ENCODE results near the gene EI24.

EI24 gene

DNA sequence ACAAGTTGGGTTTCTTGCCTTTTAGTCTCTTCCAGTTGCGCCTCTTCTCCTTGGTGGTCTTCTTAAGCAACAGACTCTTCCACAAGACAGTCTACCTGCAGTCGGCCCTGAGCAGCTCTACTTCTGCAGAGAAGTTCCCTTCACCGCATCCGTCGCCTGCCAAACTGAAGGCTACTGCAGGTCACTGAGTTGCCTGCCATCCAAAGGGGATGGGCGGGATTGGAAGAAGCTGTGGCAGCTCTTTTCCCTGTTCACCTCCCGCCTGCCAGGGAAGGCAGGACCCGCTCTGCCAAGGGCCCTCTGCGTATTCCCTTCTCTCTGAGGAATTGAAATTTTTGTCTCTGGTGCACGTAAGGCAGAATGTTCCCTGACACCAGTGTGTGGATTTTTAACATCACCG, 14.2 kb downstream of the EI24 start:
- no peak for DNase-seq

DNA sequence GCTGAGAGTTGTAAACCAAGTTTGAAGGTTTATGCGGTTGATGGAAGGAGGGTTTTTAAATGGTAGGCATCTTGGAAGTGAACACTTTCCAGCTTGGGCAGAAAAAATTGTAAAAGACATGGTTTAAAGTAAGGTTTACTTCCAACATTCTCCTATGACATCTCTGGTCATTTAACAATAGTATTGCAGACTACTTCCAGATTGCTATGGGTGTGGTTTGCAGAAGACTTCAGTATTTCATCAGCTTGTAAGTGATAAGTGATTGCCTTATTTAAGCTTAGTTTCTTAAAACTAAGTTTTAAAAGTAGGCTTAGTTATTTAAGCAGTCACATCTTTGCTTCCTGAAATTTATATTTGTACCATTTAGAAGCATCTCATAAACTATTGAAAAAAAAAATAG, 16.2 kb downstream of the EI24 start:
- no peak for DNase-seq

DNA sequence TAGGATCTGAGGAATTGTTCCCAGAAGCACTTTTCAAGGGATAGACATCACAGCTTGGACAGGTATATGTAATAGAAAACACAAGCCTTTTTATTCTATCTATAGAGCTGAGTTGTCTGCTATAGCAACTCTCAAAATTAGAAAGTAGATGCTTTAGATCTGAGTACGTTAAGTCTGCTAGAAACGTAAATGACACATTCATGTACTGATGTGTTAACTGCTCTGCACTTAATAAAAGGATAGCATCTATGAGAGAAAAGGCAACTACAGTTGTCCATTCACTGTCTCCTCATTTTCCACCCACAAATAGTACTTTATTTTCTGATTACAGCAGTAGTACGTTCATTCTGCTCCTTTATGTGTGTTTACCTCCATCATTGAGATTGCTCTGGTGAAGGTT, 17.3 kb downstream of the EI24 start:
- no peak for DNase-seq

DNA sequence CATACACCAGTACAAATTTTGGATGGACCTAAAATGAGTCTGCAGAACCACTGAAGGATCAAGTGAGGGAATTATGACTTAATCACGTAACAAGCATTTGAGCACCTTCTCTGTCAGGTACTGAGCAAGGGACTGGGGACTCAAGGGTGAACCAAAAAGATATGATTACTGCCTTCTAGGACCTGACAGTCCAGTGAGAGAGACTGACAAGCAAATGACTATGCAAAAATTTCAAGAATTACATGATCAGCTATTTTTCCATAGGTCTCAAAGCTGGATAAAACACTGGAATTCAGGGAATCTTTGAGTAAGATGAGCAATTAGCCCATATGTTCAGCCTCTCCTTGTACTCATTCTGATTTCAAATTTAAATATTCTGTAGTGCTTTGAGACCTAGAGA, 18.2 kb downstream of the EI24 start:
- DNase-seq = no peak

DNA sequence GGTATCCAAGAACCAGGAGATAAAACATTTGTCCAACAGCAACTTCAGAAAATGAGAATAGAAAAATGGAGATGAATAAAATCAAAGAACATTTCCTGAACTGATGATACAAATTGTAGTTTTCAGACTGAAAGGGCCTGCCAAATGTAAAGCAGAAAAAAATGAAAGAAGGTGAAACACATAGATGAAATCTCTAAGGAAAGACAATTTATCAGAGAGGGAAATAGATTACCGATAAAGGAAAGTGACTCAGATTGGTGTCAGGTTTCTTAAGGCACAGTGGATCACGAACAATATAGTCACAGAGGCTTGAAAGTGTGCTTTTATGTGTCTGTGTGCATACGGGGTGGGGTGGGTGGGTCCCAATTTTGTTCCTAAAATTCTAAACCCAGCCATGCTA, 19.2 kb downstream of the EI24 start:
- DNase-seq = no peak

DNA sequence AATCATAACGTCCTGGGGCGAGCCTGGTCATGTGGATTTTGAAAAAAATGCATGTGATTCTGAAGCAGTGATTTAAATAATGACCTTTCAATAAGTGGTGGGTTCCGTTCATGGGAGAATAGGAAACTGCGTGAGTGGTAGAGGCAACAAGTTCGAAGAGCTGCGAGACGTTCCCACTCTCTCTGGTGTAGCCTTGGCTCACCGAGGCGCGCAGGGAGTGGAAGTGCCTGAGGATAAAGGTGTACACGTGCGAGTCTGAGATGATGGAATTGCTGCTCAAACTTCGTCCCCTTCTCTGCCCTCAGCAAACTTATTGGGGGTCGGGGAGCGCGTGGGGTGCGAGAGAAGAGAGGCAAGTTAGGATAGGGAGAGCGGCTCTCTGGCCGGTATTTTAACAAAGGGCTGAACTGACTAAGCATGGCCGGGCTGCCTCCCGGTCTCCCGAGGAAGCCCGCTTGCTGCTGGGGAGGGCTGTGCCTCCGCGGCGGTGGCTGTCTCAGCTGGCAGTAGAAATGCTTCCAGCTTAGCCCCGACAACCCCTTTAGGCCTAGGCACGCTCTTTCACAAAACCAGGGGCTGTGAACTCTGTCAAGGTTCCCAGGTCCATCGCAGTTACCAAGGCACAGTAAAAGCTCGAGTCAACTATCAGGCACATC, 22.5 kb downstream of the EI24 start:
- DNase-seq = no peak

DNA sequence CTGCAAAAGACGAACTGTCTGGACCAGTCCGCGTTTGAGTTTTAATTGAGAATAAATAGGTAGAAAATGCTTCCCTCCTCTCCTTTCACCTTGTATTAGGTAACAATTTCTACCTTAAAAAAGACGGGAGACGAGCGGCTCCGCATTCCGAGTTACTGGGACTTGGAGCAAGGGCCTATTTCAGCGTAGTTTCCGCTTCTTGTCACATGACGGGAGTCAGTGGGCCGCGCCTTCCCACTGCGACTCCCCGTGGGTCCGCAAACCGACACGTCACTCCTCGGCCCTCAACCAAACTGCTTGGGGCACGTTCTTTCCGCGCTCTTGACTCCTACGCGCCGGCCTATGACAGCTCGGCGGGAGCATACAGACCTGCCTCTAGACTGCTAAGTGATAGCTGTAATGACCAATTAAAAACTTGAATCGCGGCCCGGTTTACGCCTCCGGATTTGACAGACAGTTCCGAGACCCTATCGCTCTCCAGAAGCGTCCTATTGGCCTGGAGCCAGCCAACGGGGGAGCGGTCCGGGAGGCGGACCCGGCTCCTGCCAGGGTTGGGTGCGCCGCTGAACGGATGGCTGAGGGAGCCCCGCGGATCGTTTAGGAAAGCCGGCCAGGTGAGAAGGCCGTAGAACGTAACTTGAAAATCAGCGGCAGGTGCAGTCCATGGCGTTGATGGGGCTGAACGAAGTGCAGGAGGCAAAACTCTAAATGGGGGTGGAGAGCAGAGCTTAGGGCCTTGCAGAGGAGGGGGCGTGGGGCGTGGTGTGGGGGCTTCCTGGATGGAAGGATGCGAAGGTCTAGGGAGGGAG, 23.2 kb downstream of the EI24 start, which contains the start of gene STT3A:
Gene STT3A (plus strand): TSS at position 548 of the 809 bp plus-strand sequence. CDS start 3,064 bp downstream, outside the sequence.
- DNase-seq = peak; percentile 99

DNA sequence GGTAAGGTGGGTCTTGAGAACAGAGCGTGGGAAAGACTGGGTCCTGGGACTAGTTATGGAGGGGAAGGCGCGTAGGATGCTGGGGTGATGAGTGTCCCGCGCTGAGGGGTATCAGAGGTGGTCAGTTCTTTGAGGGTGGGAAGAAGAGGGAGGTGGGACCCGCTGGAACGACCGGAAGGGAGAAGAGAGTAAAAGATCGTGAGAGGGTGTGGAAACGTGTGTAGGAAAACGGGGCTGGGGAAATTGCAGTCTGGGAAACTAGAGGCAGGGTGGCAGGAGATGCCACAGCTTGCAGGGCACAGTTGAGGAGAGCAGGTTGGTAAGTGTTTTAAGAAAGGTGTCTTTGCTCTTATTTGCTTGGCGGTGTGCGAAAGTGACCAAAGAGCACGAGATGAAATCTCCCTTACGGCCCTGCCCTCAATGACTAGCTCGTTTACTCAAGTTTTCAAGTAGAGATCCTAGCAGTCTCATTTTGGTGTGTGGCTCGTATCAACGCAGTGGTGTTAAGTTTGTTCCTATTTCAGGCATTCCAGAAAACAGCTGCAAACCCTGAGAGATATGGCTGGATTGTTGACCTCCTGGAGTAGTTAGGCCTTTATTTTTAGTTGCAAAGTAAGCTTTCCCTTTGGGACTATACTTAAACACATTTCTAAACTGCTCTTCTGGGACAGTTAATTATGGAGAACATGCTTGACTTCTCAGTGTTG, 24.0 kb downstream of the EI24 start:
- DNase-seq = no peak

DNA sequence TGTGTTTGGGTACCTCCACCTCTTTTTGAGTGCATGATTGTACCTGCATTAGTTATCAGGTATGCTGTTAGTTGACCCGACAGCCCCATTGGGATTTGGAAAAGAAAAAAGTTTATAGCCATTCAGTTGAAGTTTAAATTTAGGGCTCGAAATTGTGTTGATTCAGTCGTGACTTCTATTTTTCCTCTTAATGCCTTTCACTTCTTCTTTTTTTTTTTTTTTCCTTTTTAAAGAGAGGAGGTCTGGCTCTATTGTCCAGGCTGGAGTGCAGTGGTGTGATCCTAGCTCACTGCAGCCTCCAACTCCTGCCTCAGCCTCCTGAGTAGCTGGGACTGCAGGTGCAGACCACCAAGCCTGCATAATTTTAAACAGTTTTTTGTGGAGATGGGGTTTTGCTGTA, 25.7 kb downstream of the EI24 start:
- no peak for DNase-seq

DNA sequence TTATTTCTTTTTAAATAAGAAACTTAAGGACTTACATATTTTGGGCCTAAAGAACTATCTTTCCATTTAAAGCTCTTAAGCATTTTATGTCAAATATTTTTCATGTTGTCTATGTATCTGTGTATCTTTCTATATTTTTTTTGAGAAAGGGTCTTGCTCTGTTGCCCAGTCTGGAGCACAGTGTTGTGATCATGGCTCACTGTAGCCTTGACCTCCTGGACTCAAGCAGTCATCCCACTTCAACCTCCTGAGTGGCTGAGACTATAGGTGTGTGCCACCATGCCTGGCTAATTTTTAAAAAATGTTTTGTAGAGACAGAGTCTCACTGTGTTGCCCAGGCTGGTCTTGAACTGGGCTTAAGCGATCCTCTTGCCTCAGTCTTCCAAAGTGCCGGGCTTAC, 31.4 kb downstream of the EI24 start:
- DNase-seq = no peak

DNA sequence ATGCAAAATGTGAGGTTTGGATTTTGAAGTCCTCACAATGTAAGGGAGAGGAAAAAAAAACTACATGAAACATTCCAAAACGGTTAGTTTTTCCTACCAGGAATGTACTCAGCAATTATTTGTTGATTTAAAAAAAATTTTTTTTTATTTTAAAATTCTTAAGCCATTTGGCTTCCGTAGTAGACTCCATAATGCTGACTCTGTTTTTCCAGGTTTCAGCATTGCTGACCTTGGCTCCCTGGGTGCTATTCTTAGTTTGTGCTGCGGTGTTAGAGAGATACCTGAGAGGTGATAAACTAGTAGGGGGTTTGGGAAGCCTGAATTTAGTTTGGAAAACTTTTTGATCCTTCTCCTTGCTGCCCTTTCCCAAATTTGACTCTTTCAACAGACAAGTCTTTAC, 33.9 kb downstream of the EI24 start:
- DNase-seq = no peak

DNA sequence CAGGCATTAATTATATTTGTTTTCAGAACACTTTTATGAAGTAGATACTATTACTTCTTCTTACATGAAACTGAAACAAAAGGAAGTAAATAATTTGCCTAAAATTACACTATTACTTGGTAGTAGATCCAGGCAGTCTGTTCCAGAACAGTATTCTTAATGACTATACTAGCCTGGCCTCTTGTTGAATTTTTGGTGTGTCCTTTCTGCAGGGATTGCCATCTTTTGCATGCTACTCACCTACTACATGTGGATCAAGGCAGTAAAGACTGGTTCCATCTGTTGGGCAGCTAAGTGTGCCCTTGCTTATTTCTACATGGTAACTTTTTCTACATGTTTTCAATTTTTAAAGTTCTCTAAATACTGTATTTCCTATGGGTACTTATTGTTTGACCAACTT, 36.1 kb downstream of the EI24 start:
- DNase-seq = no peak

DNA sequence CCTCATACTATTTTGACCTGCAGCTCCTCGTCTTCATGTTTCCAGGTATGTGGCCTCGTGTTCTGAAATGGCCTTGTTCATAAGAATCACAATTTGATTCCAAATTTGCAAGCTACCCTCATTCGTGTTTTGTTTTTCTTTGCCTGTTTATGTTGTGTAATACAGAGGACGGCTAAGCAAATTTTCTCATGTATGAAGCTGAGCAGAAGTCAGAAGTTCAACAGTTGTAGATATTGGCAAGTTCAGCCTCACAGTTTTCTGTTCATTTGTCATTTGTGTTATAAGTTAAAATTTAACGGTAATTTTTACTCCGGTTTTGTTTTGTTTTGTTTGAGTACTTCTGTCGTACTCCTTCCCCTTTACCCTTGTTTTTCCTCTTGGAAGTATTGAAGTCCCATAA, 40.3 kb downstream of the EI24 start:
- DNase-seq = no peak

DNA sequence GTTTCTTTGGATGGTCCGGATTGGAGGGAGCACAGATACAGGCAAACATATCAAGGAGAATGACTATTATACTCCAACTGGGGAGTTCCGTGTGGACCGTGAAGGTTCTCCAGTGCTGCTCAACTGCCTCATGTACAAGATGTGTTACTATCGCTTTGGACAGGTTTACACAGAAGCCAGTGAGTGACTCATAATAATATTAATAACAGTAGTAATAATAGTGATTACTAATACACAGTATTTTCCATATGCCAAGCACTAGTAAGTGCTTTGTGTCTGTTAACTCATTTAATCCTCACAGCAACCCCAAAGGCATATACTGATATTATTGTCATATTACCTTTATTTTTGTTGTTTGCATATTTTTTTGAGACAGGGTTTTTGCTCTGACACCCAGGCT, 49.1 kb downstream of the EI24 start:
- DNase-seq = no peak

DNA sequence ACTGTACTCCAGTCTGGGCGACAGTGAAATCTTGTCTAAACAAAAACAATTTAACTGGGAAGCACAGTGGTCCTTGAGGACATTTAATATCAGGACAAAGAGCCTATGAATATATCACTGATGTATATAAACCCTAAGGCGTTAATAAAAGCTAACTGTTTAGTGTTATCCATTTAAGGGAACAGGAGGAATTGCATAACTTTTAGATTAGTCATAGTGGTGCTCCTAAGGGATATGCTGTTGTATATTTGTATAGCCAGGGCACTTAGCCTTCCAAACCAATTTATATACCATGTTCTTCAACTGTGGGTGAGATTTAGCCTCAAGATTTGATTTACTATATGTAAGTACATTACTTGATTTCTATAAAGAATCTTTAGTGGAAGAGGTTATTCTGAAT, 52.7 kb downstream of the EI24 start:
- DNase-seq = no peak

DNA sequence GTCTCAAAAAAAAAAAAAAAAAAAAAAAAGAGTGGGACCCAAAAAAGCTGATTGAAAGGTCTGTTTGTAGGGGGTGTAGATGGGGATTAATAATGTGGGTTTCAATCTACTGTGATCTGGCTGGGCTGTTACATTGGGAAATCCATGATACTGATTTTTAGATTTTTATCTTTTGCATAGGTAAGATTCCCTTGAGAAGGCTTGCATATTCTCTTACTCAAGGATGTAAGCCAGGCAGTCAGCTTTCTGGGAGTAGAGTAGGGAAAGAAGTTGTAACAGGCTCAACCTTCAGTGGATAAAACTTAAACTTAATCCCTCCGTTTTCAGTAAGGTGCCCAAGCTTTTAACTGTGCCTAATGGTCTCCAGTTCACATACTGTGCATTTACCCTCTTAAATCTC, 53.8 kb downstream of the EI24 start:
- no peak for DNase-seq

DNA sequence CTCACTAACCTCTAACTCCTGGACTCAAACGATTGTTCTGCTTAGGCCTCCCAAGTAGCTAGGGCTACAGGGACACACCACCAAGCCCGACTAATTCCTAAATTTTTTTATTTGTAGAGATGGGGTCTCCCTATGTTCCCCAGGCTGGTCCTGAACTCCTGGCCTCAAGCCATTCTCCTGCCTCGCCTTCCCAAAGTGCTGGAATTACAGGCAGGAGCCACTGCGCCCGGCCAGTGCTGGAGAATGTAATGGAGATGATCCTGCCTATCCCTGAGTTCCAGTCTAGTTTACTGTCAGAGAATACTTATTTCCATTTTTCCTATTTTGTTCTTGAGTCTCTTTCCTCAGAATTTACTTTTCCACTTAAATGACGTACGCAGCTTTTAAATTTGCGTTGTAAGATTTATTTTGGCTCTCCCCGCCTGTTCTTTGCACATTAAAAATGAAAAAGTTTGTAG, 55.5 kb downstream of the EI24 start, which contains the start of gene CHEK1:
Gene CHEK1 (plus strand): TSS at position 408 of the 458 bp plus-strand sequence. CDS start 1,606 bp downstream, outside the sequence.
- DNase-seq = no peak

DNA sequence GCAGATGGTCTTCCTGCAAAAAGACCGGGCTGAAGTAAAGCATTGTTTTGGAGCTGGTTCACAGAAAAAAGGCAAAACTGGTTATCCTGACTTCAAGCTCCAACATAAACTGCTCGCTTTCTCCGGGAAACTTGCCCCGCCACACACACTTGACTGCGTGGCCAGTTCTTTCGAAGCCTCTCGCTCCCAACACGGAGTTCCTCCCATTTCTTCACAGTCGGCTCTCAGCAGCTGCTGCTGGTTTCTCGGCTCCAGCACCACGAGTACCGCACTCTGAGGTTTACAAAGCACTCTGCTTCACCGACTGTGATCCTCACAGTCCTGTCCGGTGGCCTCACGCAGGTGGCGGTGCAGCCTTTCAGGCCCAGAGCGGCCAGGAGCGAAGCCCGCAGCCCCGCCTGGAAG, 56.0 kb downstream of the EI24 start:
- DNase-seq = no peak

DNA sequence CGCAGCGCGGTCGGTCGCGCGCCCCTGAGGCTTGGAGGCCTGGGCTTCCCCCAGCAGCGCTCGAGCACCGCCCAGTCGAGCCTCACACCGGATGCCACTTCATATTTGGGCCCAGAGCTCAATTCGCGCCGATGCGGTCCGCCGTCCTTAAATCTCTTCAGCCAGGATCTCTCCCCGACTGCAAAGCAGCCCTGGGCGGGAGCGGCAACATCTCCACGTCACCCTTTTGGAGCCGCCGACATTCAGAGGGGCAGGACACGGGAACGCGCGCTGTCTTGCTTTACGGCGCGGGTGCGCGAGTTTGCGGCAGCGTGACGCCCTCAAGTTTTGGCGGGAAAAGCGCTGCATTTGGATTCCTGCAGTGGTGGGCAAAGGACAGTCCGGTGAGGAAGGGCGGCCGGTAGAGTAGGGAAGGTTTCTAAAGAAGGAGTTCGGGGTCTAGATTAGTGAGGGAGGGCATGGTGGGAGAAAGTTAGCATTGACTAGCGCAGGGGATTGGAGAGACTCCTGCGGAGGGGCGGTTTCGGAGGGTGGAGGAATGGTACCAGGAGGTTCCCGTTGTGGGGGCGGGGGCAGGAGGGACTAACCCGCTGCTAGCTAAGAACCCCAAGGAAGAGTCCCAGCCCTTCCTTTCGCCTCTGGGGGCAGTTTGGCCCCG, 56.5 kb downstream of the EI24 start:
- DNase-seq = peak; percentile 100

DNA sequence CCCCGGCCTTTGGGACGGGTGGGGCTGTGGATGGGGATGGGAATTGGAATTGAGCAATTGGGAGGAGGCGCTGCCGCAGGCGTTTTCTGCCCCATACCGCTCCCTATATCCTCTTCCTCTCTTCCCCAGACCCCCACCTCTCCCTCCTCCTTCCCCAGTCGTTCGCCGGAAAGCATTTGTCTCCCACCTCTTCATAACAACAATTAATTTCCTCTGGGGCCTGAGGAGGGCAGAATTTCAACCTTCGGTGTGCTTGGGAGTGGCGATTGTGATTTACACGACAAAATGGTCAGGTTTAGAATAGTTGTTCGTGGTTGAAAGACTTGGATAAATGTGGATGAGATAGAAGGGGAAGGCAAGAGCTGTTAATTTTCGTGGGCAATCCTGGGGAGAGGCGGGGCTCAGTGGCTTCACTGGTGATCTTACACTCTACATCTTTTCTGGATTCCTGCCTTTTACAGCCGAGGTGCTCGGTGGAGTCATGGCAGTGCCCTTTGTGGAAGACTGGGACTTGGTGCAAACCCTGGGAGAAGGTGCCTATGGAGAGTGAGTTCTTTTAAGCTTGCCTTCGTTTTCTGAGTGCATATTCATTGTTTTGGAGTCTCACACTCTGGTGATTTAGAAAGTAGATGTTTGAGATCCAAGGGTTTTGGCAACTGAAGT, 57.1 kb downstream of the EI24 start:
- DNase-seq = no peak

DNA sequence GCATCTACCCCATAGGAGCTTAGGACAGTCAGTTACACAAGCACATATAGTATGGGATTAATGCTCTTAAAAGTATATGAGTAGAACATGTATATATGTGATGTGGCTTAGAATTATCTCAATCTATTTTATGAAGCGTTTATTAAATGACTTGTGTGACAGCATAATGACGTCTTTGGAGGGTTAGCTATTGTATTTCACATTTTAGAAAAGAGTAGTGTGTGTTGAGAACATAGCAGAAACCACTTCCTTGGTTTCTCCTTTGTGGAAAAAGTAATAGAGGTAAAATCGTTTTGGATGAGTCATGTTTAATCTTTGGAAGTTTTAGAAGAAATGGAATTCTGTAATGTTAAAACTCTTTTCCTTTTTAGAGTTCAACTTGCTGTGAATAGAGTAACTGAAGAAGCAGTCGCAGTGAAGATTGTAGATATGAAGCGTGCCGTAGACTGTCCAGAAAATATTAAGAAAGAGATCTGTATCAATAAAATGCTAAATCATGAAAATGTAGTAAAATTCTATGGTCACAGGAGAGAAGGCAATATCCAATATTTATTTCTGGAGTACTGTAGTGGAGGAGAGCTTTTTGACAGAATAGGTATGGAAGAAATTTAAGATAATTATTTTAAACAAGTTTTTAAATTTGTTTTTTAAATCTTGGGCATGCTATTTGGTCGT, 58.1 kb downstream of the EI24 start:
- DNase-seq = no peak

All from retina (tissue), 1 donor.